ENCODE measurements around the gene SSTR4.

DNA sequence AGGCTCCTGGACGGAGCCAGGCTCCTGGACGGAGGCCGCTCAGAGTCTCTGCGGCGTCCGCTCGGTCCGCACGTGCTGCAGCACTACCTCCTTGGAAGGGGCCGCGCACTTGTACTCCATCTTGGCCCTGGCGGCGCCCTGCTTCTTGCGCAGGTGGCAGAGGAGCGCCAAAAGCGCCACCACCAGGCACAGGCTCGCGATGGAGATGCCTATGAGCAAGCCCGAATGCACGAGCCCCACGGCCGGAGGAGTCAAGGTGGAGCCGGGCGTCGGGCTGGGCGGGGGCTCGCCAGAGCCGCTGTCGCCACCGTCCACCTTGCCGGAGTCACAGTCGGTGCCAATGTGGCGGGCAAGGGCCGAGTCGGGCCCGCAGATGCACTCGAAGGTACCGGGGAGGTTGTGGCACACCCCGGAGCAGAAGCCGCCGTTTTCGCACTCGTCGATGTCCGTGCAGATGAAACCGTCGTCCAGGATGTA is 12.7 kb downstream of the SSTR4 start:
- TF ChIP-seq, protein P1, sequence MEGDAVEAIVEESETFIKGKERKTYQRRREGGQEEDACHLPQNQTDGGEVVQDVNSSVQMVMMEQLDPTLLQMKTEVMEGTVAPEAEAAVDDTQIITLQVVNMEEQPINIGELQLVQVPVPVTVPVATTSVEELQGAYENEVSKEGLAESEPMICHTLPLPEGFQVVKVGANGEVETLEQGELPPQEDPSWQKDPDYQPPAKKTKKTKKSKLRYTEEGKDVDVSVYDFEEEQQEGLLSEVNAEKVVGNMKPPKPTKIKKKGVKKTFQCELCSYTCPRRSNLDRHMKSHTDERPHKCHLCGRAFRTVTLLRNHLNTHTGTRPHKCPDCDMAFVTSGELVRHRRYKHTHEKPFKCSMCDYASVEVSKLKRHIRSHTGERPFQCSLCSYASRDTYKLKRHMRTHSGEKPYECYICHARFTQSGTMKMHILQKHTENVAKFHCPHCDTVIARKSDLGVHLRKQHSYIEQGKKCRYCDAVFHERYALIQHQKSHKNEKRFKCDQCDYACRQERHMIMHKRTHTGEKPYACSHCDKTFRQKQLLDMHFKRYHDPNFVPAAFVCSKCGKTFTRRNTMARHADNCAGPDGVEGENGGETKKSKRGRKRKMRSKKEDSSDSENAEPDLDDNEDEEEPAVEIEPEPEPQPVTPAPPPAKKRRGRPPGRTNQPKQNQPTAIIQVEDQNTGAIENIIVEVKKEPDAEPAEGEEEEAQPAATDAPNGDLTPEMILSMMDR (IDR thresholded peaks at IDR 0.05) = no peak
- no peak for TF ChIP-seq POLR2A (IDR thresholded peaks at IDR 0.05)

All from ovary (tissue), 3 donors.